GM21526 (cell line): ENCODE data around the gene THAP5.
A peak's percentile ranks its signal among the peaks of the same experiment; 100 is the strongest.
"Not testable (repeated sequence)": the region's sequence is repeated elsewhere in the genome, so short reads cannot be mapped to it uniquely, and the experiment has no call there.

Source experiments
- ATAC-seq: cut with Tn5 transposase; IDR thresholded peaks from one replicate; pipeline ENCODE4 v1.9.1; 2021; ENCODE audit warnings: moderate library complexity; ENCODE audit not compliant: unreplicated experiment, low FRiP score

THAP5 gene

DNA sequence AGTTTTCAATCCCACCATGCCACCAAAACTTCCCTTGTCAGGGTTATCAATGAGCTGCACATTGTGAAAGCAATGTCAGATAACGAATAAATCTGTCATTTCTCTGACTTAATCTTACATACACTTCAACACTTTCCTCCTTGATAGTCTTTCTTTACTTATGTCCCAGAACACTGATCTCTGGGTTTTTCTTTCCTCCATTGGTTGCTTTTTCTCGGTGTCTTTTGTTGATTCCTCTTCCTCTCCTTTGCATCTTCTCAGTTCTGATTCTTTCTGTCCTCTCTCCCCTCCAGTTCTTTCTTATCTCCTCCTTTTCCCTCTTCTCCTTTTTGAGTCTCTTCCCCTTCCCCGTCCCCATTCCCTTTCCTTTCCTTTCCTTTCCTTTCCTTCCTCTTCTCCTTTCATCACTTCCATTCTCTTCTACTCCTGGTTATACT, 16.8 kb upstream of the THAP5 start:
- ATAC-seq = no peak

- ATAC-seq = no peak
Measured at GRCh38 chr7:108585843-108586242, 16.3 kb upstream of the THAP5 start.

DNA sequence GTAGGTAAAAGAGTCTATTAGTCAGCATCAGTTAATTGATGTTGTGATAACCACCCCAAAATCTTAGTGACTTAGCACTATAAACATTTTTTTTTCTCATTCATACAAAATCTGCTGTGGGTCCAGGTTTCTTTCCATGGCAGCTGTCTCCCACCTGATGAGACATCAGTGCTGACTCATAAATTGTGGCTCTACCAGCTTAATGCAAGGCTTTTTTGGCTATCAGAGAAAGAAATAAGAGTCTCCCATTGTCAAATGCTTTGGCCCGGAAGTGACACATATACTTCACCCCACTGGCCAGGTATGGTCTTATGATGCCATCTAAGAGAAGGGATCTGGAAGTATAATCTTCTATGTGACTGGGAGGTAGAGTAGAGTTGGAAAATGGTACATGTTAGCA, 14.7 kb upstream of the THAP5 start:
- ATAC-seq = no peak

GRCh38 chr7:108581655-108582491, 12.4 kb upstream of the THAP5 start:
- no peak for ATAC-seq

DNA sequence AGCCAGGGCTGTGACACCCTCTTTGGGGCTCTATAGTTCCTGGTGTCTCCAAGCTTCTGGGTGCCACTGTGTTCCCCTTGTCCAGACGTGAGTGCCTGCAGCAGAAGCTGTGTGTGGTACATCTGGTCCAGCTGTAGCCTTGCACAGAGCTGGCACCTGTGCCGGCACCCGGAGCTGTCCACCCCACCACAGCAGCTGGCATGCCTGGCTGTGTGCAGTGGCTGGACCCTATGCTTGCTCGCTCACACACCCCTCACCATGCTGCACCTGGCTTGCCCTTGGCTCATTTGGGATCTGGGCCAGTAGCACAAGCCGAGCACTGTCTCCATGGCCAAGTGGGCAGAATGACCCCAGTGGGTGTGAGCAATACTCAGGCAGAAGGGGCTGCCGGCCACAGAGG, 10.8 kb upstream of the THAP5 start:
- ATAC-seq = no peak

DNA sequence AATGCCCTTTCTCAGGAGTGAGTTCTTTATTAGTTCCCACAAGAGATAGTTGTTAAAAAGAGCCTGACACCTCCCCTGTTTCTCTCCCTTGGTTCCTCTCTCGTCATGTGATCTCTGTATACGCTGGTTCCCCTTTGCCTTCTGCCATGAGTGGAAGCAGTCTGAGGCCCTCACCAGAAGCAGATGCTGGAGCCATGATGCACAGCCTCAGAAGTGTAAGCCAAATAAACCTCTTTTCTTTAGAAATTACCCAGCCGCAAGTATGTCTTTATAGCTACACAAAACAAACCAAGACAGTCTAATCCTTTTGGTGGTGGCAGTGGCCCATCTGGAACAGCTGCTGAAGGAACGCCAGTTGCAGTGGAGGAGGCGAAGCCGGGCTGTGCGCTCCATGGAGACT, 9.4 kb upstream of the THAP5 start:
- no peak for ATAC-seq

- ATAC-seq = no peak
Measured at GRCh38 chr7:108576116-108576515, 6.6 kb upstream of the THAP5 start.

DNA sequence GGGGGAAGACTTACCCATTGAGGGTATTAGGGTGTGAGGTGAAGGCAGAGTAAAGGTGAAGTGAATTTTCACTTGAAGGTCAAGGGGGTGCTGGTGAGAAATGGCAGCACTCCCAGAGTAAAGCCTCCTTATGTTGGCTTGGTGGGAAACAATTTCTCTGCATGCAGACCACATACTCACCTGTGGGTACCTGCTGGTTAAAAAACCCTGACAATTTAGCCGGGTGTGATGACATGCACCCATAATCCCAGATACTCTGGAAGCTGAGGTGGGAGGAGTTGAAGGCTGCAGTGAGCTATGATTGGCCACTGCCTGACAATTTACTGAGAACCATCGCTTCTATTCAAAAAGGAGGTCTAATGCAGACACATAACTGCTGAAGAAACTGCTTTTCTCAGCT, 5.7 kb upstream of the THAP5 start:
- ATAC-seq = no peak

GRCh38 chr7:108572480-108572879, 3.0 kb upstream of the THAP5 start:
- no peak for ATAC-seq

DNA sequence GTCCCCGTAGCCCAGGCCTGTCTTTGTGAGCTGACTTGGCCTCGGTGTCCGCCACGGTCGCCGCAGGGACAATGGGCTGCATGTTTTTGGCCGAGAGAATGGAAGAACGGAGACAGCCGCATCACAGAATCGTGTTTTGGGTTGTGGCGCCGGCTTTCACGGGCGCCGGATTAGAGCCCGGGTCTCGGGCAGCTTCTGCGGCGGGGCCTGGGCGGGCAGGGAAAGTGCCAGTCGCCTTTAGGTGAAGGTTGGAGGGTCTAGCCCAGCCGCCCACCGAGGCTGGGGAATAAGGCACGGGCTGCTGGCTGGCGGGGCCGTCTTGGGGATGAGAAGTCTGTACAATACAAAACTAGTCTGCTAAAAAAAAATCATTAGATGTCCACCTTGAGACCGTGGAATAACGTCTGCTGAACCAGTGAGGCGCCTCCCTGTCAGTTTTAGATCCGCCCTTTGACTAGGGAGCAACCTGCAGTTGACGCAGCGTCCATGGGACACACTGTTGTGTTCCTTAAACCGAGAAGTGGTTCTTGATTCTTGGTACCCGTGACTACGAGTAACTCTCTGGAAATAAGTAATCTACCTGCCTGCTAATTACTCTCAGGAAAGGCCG, 745 bp upstream of the THAP5 start:
- peak; percentile 26 for ATAC-seq

DNA sequence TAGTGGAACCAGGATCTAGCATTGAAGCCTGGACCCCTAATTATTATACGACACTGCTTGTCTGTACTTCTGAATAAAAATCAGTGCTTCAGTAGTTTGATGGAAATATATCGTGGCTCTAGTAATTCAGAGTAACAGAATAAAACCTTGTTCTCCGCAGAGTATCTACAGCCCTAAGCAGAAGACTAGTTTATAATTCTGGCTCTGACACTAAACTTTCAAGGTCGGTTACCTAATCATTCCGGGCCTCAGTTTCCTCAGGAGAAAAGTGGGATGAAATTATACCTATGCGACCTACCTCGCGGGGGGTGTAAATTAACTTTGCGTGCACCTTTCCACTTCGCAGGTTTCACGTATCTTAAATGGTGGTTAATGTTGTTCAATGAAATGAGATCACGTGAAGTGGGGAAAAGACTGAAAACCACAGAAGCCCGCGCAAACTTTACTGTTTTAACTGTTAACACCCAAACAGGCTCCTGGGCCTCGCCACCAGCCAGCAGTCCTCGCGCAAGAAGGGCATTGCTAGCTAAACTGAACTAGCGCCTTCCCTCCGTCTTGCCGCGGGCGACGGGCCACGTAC, 615 bp downstream of the THAP5 start:
- ATAC-seq = no peak

DNA sequence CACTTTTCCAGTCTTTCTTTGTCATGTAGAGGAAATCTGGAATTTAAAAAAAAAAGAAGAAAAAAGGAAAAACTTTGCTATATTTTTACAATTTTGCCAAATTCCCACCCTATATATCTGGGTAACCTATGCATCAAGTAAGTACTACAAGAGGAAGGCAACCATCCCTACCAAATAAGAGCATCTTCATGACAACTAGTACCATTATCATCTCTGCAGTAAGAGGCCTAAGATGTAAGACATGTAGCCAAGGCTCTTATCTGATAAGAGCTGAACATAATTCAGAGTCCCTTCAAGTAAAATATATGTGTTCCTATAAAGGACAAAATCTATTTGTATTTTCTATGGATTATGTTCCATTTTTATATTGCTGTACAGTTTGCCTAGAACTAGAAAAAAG, 3.5 kb downstream of the THAP5 start:
- no peak for ATAC-seq

- ATAC-seq = no peak
Measured at GRCh38 chr7:108561047-108561619, 8.4 kb downstream of the THAP5 start.

GRCh38 chr7:108559253-108559652, 10.3 kb downstream of the THAP5 start:
- no peak for ATAC-seq

DNA sequence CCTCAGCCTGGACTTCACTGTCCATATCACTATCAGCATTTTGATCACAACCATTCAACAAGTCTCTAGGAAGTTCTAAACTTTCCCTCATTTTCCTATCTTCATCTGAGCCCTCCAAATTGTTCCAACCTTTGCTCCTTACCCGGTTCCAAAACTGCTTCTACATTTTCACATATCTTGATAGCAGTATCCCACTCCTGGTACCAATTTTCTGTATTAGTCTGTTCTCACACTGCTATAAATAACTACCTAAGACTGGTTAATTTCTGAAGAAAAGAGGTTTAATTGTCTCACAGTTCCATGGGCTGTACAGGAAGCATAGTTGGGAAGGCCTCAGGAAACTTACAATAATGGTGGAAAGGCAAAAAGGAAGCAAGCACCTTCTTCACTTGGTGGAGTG, 11.9 kb downstream of the THAP5 start:
- no peak for ATAC-seq

GRCh38 chr7:108557191-108557590, 12.3 kb downstream of the THAP5 start:
- ATAC-seq = no peak

DNA sequence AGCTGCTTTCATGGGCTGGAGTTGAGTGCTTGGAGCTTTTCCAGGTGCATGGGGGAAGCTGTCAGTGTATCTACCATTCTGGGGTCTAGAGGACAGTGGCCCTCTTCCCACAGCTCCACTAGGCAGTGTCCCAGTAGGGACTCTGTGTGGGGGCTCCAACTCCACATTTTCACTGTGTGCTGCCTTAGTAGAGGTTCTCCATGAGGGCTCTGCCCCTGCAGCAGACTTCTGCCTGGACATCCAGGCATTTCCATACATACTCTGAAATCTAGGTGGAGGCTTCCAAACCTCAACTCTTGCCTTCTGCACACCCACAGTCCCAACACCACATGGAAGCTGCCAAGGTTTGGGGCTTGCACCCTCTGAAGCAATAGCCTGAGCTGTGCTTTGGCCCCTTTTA, 12.8 kb downstream of the THAP5 start:
- ATAC-seq = not testable (repeated sequence)

- not testable (repeated sequence) for ATAC-seq
Measured at GRCh38 chr7:108548141-108548896, 21.2 kb downstream of the THAP5 start.

GRCh38 chr7:108541478-108541877, 28.0 kb downstream of the THAP5 start:
- no peak for ATAC-seq

DNA sequence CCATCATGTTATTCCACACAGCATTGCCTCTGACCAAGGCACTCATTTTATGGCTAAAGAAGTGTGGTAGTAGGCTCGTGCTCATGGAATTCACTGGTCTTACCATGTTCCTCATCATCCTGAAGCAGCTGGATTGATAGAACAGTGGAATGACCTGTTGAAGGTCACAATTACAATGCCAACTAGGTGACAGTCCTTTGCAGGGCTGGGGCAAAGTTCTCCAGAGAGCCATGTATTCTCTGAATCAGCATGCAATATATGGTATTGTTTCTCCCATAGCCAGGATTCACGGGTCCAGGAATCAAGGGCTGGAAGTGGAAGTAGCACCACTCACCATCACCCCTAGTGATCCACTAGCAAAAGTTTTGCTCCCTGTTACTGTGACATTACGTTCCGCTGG, 30.8 kb downstream of the THAP5 start:
- not testable (repeated sequence) for ATAC-seq

- not testable (repeated sequence) for ATAC-seq
Measured at GRCh38 chr7:108538236-108538635, 31.3 kb downstream of the THAP5 start.
